ENCODE results near the gene GTF2H1.
"Not testable (repeated sequence)": the region's sequence is repeated elsewhere in the genome, so short reads cannot be mapped to it uniquely, and the experiment has no call there.

Gene GTF2H1

GRCh38 chr11:18383388-18384156 lies 61.2 kb downstream of the GTF2H1 start:
- peak; percentile 64 to 73 for DNase-seq

GRCh38 chr11:18384157-18384641 lies 61.8 kb downstream of the GTF2H1 start:
- no peak for DNase-seq

- no peak for DNase-seq
Observed at GRCh38 chr11:18390088-18390487, 67.7 kb downstream of the GTF2H1 start.

- DNase-seq: no peak
Observed at GRCh38 chr11:18392434-18393321, 70.3 kb downstream of the GTF2H1 start.

GRCh38 chr11:18393581-18394274 lies 71.4 kb downstream of the GTF2H1 start:
- DNase-seq: no peak

GRCh38 chr11:18394275-18394927 lies 72.0 kb downstream of the GTF2H1 start, which contains the start of gene LDHA:
Gene LDHA (plus strand): TSS chr11:18394563. CDS start chr11:18396843, 2,280 bp downstream.
- peak; percentile 99 to 100 for DNase-seq

GRCh38 chr11:18394928-18395734 lies 72.8 kb downstream of the GTF2H1 start:
- peak; percentile 22 to 31 for DNase-seq

- DNase-seq: peak; percentile 93
Observed at GRCh38 chr11:18395735-18396504, 73.6 kb downstream of the GTF2H1 start.

GRCh38 chr11:18397921-18398320 lies 75.6 kb downstream of the GTF2H1 start:
- no peak for DNase-seq

GRCh38 chr11:18401077-18401476 lies 78.7 kb downstream of the GTF2H1 start:
- DNase-seq: not testable (repeated sequence)

GRCh38 chr11:18404062-18404461 lies 81.7 kb downstream of the GTF2H1 start:
- no peak for DNase-seq

- not testable (repeated sequence) for DNase-seq
Observed at GRCh38 chr11:18407400-18407799, 85.0 kb downstream of the GTF2H1 start.

- no peak for DNase-seq
Observed at GRCh38 chr11:18408558-18409291, 86.4 kb downstream of the GTF2H1 start.

- DNase-seq: no peak
Observed at GRCh38 chr11:18416459-18416858, 94.1 kb downstream of the GTF2H1 start.
